HG02840 (cell line): Measurements from ENCODE around the gene MFSD6L.

ENCODE experiments used
- ATAC-seq: cut with Tn5 transposase; IDR thresholded peaks from one replicate; pipeline ENCODE4 v1.9.1; 2021; ENCODE audit warnings: mild to moderate bottlenecking, moderate library complexity, moderate number of reproducible peaks; ENCODE audit not compliant: unreplicated experiment, low FRiP score

Gene MFSD6L

DNA sequence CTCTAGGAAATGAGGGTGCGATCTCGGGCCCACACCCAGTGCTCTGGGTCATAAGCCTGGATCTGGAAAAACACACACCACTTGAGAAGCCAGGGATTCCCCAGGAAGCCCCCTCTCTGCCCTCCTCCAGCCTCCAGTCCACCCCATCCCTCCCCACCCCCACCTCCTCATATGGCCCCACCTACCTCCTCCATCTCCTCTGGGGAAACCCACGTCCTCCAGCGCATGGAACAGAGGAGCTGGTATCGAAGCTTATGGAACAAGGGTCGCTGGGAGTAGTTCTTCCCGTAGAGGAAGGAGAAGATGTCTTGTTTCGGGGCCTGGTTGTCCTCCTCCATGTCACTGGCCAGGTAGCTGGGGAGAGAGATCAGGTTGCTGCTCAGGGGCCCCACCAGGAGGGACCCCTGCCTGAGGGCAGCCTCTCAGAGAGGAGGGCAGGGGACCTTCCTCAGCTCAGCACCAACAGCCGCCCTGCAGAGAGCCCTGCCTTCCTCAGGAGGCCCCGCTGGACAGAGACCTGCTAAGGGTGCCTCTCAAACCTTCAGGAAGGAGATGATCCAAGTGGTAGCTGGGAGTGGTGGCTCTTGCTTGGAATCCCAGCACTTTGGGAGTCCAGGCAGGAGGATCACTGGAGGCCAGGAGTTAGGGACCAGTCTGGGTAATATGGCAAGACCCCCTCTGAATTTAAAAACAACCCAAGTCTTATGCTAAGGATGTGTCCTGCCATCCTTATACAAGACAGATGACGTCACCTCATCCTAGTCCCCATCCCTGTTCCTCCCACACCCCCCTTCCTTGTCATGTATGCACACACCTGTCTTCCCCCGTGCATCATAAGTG is 45.8 kb downstream of the MFSD6L start:
- no peak for ATAC-seq

GRCh38 chr17:8749616-8750015 is 49.5 kb downstream of the MFSD6L start:
- no peak for ATAC-seq

DNA sequence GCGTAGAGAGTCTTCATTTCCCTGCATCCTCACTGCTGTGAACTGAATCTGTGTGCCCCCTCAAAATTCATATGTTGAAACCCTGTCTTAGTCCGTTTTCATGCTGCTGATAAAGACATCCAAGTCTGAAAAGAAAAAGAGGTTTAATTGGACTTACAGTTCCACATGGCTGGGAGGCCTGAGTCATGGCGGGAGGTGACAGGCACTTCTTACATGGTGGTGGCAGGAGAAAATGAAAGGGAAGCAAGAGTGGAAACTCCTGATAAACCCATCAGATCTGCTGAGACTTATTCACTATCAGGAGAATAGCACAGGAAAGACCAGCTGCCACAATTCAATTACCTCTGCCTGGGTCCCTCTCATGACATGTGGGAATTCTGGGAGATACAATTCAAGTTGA is 51.4 kb downstream of the MFSD6L start:
- ATAC-seq, result no peak
